ENCODE measurements around the gene EPX. TPM values are rescaled to one million over a fixed set of nuclear protein-coding genes. Genes with fewer than 3 reads are reported as not detected.
A peak's percentile ranks its signal among the peaks of the same experiment; 100 is the strongest.

EPX gene
- polyA plus RNA-seq, 3 donors = not detected

DNA sequence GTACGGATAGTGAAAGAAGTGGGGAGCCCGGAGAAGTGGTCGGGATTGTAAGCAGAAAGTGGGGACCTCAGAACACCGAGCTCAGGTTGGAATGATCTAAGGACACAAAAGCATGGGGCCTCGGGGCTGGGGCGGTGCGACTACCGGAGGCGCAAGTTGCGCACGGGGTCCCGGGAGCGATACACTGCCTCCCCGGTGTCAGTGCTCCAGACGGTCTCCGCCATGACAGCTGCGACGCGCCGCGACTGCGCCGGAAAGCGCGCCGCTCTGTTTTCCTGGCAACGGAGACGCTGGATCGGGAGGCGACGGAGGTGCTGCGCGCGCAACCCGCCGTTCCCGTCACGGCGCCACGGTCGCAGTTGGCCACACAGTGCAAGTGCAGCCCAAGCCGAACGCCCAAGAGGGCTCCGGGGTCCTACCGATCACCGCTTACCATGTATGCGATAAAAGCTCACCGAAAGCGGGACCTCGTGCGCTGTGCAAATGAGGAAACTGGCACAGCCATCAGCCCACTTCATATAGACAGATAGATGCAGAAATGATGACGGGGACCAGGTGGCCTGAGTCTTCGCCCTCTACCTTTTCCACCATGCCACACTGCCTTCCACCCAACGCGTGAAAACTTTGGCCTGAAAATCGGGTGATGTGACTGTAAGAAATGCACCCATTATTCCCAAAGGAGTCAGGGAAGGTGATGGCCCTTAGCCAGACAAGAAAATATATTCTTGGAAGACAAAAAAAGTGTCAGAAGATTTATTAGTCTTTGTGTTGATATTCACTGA lies 26.7 kb downstream of the EPX start, which contains the start of gene MKS1:
MKS1 (minus strand) TSS at position 249 of the 782 bp plus-strand sequence; CDS start at position 224, 25 bp downstream.
- Histone ChIP-seq H3K4me1 (ENCODE audit: control insufficient read depth in 1 of 2, insufficient read depth in 2 of 2, low read length in 2 of 2) (peaks cover 13 to 18% of the 10 kb centered on the region in 2 donors), H3K4me2 (replicated peaks; ENCODE audit: extremely low read depth, low read length, poor library complexity, severe bottlenecking) (peak within 1 kb of the TSS; percentile 88), H2AFZ (ENCODE audit: insufficient read depth, low read depth, low read length, poor library complexity, severe bottlenecking) (peak within 1 kb of the TSS; percentile 98), H3K27me3 (ENCODE audit: control insufficient read depth in 2 of 2, insufficient read depth in 2 of 2, low read length in 2 of 2) (no peaks in the 10 kb centered on the region), H3K9ac (ENCODE audit: insufficient read depth, low read length, poor library complexity, severe bottlenecking) (peak within 1 kb of the TSS; percentile 78), H3K79me2 (ENCODE audit: insufficient read depth, low read length) (no peaks in the 10 kb centered on the region), H3K9me3 (replicated peaks in 1 of 2; ENCODE audit: control insufficient read depth in 1 of 2, insufficient read depth in 1 of 2, low read length in 2 of 2) (no peaks in the 10 kb centered on the region), H3K27ac (ENCODE audit: low read depth in 1 of 2, low read length in 2 of 2) (peak within 1 kb of the TSS; percentile 70 to 84), H4K20me1 (ENCODE audit: insufficient read depth, low read length) (no peaks in the 10 kb centered on the region), H3K4me3 (replicated peaks in 1 of 3; ENCODE audit: low read depth in 2 of 3, low read length in 3 of 3) (peak within 1 kb of the TSS; percentile 86 to 93 (median 86)), H3K36me3 (replicated peaks in 1 of 2; ENCODE audit: control insufficient read depth in 1 of 2, insufficient read depth in 2 of 2, low read length in 2 of 2) (peaks cover 0 to 6% of the 10 kb centered on the region in 2 donors)
- peaks cover 0 to 3% of the 10 kb centered on the region in 2 donors for H3K36me3 Mint-ChIP-seq
- peaks cover 0 to 7% (median 4%) of the 10 kb centered on the region in 3 donors for H3K27me3 Mint-ChIP-seq (ENCODE audit: low read depth in 3 of 3)
- TF ChIP-seq, protein P1, sequence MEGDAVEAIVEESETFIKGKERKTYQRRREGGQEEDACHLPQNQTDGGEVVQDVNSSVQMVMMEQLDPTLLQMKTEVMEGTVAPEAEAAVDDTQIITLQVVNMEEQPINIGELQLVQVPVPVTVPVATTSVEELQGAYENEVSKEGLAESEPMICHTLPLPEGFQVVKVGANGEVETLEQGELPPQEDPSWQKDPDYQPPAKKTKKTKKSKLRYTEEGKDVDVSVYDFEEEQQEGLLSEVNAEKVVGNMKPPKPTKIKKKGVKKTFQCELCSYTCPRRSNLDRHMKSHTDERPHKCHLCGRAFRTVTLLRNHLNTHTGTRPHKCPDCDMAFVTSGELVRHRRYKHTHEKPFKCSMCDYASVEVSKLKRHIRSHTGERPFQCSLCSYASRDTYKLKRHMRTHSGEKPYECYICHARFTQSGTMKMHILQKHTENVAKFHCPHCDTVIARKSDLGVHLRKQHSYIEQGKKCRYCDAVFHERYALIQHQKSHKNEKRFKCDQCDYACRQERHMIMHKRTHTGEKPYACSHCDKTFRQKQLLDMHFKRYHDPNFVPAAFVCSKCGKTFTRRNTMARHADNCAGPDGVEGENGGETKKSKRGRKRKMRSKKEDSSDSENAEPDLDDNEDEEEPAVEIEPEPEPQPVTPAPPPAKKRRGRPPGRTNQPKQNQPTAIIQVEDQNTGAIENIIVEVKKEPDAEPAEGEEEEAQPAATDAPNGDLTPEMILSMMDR (IDR thresholded peaks at IDR 0.05) = peak; percentile 75
- intact Hi-C loops (cut with micrococcal nuclease) = loop anchor here in 1 of 2 donors (2.0 kb wide), 1 partner anchor 14 kb away; no protein-coding TSS in a partner anchor
- peak within 1 kb of the TSS; percentile 90 to 96 (median 95) for H3K27ac Mint-ChIP-seq
- peak within 1 kb of the TSS; percentile 91 to 97 for H3K4me3 Mint-ChIP-seq
- DNase-seq = peak; percentile 89 to 93 (median 92)
- peaks cover 15% of the 10 kb centered on the region for H3K4me1 Mint-ChIP-seq
- no peaks in the 10 kb centered on the region for H3K9me3 Mint-ChIP-seq
- 0% methylated on average over 49 of the region's 56 CpGs for WGBS (ENCODE audit: insufficient coverage)

DNA sequence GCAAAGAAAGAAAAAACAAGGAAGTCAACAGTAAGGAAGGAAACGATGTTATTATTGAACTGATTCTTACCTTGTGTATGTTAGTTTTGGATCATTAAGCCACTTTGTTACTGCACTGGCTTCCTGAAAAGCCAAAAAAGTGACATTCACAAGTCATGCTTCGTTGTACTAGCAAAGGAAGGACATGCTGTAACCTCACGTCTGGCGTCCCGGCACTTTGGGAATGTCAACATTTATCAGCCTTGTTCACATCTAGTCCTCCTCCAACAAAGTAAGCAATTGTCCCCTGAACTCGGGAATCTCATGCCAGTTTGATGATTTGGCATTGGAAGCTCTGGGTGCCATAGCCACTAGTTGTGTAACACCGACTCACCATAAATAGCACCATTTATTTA lies 27.3 kb downstream of the EPX start:
- Histone ChIP-seq H3K4me3 (replicated peaks in 1 of 3; ENCODE audit: low read depth in 2 of 3, low read length in 3 of 3) (peak overlapping the region; percentile 86 to 93 (median 86)), H2AFZ (ENCODE audit: insufficient read depth, low read depth, low read length, poor library complexity, severe bottlenecking) (peak overlapping the region; percentile 98), H3K36me3 (replicated peaks in 1 of 2; ENCODE audit: control insufficient read depth in 1 of 2, insufficient read depth in 2 of 2, low read length in 2 of 2) (peaks cover 0 to 5% of the 10 kb centered on the region in 2 donors), H3K79me2 (ENCODE audit: insufficient read depth, low read length) (no peaks in the 10 kb centered on the region), H3K4me2 (replicated peaks; ENCODE audit: extremely low read depth, low read length, poor library complexity, severe bottlenecking) (peak overlapping the region; percentile 88), H3K9me3 (replicated peaks in 1 of 2; ENCODE audit: control insufficient read depth in 1 of 2, insufficient read depth in 1 of 2, low read length in 2 of 2) (no peaks in the 10 kb centered on the region), H3K4me1 (ENCODE audit: control insufficient read depth in 1 of 2, insufficient read depth in 2 of 2, low read length in 2 of 2) (peaks cover 13 to 21% of the 10 kb centered on the region in 2 donors), H3K27ac (ENCODE audit: low read depth in 1 of 2, low read length in 2 of 2) (peak overlapping the region; percentile 70 to 84), H3K9ac (ENCODE audit: insufficient read depth, low read length, poor library complexity, severe bottlenecking) (peak overlapping the region; percentile 78), H3K27me3 (ENCODE audit: control insufficient read depth in 2 of 2, insufficient read depth in 2 of 2, low read length in 2 of 2) (no peaks in the 10 kb centered on the region), H4K20me1 (ENCODE audit: insufficient read depth, low read length) (no peaks in the 10 kb centered on the region)
- TF ChIP-seq, protein P1 (IDR thresholded peaks at IDR 0.05) = no peak
- Mint-ChIP-seq H3K4me1 (peaks cover 16% of the 10 kb centered on the region), H3K9me3 (no peaks in the 10 kb centered on the region), H3K27ac (peak overlapping the region; percentile 90 to 96 (median 95)), H3K27me3 (ENCODE audit: low read depth in 3 of 3) (peaks cover 0 to 7% (median 4%) of the 10 kb centered on the region in 3 donors), H3K36me3 (peaks cover 0 to under 1% of the 10 kb centered on the region in 2 donors), H3K4me3 (peak overlapping the region; percentile 91 to 97)
- intact Hi-C loops (cut with micrococcal nuclease) = loop anchor here in 1 of 2 donors (2.0 kb wide), 1 partner anchor 13 kb away; no protein-coding TSS in a partner anchor
- DNase-seq = no peak
- WGBS (ENCODE audit: insufficient coverage) = 50% methylated on average over 7 of the region's 7 CpGs

Measured in CD14-positive monocyte (primary cell).